ENCODE data around the gene NOA1.

DNA sequence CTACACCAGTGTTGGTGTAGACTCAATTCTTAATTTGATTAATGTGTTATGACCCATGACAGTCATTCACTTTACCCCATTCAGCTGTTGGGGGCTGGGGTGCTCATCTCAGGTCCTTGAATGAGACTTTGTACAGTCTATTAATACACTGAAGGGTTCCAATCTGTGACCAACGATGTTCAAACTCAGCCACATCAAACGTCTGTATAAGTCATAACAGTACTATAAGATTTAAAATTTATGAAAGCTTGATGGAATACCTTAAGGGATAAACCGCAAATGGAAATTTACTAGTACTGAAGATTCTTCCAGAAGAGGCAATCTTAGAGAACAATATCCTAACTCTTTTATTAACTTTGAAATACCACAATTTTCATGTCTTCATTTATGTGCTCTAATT lies 36.0 kb downstream of the NOA1 start:
- TF ChIP-seq, protein P1, sequence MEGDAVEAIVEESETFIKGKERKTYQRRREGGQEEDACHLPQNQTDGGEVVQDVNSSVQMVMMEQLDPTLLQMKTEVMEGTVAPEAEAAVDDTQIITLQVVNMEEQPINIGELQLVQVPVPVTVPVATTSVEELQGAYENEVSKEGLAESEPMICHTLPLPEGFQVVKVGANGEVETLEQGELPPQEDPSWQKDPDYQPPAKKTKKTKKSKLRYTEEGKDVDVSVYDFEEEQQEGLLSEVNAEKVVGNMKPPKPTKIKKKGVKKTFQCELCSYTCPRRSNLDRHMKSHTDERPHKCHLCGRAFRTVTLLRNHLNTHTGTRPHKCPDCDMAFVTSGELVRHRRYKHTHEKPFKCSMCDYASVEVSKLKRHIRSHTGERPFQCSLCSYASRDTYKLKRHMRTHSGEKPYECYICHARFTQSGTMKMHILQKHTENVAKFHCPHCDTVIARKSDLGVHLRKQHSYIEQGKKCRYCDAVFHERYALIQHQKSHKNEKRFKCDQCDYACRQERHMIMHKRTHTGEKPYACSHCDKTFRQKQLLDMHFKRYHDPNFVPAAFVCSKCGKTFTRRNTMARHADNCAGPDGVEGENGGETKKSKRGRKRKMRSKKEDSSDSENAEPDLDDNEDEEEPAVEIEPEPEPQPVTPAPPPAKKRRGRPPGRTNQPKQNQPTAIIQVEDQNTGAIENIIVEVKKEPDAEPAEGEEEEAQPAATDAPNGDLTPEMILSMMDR (IDR thresholded peaks at IDR 0.05; ENCODE audit: poor library complexity, severe bottlenecking), result no peak
- no peak for TF ChIP-seq POLR2AphosphoS5 (IDR thresholded peaks at IDR 0.05)
- TF ChIP-seq, protein P2, sequence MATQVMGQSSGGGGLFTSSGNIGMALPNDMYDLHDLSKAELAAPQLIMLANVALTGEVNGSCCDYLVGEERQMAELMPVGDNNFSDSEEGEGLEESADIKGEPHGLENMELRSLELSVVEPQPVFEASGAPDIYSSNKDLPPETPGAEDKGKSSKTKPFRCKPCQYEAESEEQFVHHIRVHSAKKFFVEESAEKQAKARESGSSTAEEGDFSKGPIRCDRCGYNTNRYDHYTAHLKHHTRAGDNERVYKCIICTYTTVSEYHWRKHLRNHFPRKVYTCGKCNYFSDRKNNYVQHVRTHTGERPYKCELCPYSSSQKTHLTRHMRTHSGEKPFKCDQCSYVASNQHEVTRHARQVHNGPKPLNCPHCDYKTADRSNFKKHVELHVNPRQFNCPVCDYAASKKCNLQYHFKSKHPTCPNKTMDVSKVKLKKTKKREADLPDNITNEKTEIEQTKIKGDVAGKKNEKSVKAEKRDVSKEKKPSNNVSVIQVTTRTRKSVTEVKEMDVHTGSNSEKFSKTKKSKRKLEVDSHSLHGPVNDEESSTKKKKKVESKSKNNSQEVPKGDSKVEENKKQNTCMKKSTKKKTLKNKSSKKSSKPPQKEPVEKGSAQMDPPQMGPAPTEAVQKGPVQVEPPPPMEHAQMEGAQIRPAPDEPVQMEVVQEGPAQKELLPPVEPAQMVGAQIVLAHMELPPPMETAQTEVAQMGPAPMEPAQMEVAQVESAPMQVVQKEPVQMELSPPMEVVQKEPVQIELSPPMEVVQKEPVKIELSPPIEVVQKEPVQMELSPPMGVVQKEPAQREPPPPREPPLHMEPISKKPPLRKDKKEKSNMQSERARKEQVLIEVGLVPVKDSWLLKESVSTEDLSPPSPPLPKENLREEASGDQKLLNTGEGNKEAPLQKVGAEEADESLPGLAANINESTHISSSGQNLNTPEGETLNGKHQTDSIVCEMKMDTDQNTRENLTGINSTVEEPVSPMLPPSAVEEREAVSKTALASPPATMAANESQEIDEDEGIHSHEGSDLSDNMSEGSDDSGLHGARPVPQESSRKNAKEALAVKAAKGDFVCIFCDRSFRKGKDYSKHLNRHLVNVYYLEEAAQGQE (IDR thresholded peaks at IDR 0.05; ENCODE audit: borderline replicate concordance), result no peak
- TF ChIP-seq EZH2 (IDR thresholded peaks at IDR 0.05; ENCODE audit: borderline replicate concordance, insufficient read depth, low read length, poor library complexity, severe bottlenecking), result no peak
- TF ChIP-seq RAD21 (conservative IDR thresholded peaks at IDR 0.05), result no peak
- TF ChIP-seq EP300 (conservative IDR thresholded peaks at IDR 0.05; ENCODE audit: poor library complexity, severe bottlenecking), result no peak
- TF ChIP-seq SMC3 (conservative IDR thresholded peaks at IDR 0.05; ENCODE audit: poor library complexity), result no peak
- no peak for TF ChIP-seq TAF1 (IDR thresholded peaks at IDR 0.05; ENCODE audit: low read depth)
- TF ChIP-seq MXI1 (conservative IDR thresholded peaks at IDR 0.05; ENCODE audit: poor library complexity, severe bottlenecking), result no peak
